Measurements from ENCODE around the gene VOPP1.

Gene VOPP1

DNA sequence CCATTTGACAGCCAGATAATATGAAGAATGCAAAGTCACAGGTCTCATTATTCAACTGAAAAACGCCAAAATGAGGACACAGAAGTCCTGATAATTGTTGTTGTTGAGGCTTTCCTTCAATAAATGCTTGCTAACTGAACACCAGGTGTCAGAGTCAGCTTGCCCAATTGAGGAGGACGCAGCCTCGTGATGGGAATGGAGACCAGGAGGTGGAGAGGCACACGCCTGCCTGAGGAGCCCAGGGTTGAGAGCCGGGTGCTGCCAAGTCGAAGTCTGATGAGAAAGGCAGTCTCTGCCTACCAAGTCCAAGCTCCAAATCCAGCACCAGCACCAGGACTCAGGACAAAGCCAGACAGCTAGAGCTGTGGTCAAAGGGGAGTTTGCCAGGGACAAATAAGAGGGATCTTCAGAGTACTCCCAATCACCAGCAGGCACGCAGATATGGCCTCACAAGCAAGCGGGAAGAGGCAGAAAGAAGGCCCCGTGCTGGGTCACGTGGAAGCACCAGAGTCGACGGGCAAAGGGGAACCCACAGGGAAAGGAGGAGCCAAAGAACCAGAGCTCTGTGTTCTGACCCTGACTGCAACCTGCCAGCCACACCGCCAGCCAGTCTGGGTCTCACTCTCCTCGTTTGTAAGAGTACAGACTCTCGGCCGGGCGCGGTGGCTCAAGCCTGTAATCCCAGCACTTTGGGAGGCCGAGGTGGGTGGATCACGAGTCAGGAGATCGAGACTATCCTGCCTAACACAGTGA lies 47.6 kb downstream of the VOPP1 start:
- no peak overlapping the region for H3K4me3 ChIP-seq (ENCODE audit: low read depth, low read length)
- no peak for DNase-seq (ENCODE audit: low read depth)
- TF ChIP-seq, protein P1, sequence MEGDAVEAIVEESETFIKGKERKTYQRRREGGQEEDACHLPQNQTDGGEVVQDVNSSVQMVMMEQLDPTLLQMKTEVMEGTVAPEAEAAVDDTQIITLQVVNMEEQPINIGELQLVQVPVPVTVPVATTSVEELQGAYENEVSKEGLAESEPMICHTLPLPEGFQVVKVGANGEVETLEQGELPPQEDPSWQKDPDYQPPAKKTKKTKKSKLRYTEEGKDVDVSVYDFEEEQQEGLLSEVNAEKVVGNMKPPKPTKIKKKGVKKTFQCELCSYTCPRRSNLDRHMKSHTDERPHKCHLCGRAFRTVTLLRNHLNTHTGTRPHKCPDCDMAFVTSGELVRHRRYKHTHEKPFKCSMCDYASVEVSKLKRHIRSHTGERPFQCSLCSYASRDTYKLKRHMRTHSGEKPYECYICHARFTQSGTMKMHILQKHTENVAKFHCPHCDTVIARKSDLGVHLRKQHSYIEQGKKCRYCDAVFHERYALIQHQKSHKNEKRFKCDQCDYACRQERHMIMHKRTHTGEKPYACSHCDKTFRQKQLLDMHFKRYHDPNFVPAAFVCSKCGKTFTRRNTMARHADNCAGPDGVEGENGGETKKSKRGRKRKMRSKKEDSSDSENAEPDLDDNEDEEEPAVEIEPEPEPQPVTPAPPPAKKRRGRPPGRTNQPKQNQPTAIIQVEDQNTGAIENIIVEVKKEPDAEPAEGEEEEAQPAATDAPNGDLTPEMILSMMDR (IDR thresholded peaks at IDR 0.05; ENCODE audit: control insufficient read depth, extremely low read depth, insufficient read depth): no peak

DNA sequence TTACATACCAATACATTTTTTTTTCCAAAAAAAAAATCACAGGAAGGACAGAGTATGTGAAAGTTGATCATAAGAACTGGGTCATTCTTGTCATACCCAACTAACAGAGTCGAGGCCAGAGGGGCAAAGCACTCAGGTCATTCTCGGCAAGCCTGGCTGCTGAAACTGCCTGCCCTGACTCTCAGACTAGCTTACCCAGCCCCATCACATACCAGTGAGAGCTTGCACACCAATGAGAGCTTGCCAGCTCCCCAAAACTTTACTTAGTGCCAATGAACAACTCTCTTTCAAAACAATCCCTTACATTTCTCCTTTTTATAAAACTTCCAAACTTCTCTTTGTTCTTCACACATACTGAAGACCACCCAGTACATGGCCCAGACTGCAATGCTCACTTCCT lies 48.9 kb downstream of the VOPP1 start:
- TF ChIP-seq, protein P1 (IDR thresholded peaks at IDR 0.05; ENCODE audit: control insufficient read depth, extremely low read depth, insufficient read depth): no peak
- no peak for DNase-seq (ENCODE audit: low read depth)
- no peak overlapping the region for H3K4me3 ChIP-seq (ENCODE audit: low read depth, low read length)

DNA sequence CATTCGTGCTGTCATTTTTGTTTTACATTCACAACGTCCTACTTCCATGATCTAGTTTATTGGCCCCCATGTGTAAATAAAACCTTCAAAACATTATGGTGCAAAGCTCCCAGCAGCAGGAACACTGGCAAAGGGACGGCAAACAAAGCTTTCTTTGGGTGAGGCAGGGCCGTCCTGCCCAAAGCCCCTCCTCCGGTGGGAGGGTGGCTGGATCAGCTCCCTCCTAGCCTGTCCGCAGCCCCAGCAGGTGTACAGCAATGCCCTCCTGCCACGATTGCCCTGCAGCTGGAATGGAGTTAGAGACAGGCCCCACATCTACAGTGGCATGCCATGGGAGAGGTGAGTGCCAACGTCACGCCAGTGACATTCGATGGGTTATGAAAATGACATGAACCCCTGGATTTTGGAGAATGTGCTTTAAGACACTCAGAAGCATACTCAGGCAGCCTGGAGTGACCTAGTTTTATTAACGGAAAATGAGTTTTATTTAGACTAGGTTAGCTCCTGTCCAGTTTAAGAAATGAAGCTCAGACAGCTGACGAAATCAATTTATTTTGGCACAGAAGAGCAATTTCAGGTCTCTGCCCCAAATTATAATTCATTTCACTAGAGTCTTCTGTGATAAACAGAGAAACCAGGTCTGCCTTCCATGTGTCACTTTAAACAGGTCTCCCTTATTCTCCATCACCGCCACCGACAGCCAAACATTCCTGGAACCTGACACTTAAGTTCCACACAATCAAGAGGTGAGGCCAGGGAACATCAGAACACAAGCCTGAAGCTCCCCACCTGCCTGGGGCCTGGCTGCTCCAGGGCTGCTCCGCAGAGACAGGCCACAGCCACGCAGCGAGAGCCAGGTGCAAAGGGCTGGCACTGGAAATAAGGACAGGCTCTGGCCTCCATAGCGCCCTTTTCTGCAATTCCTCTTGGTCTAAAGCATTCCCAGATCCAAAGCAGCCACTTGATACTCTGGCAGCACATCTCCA lies 50.1 kb downstream of the VOPP1 start:
- DNase-seq (ENCODE audit: low read depth): no peak
- TF ChIP-seq, protein P1 (IDR thresholded peaks at IDR 0.05; ENCODE audit: control insufficient read depth, extremely low read depth, insufficient read depth): no peak
- H3K4me3 ChIP-seq (ENCODE audit: low read depth, low read length): no peak overlapping the region

DNA sequence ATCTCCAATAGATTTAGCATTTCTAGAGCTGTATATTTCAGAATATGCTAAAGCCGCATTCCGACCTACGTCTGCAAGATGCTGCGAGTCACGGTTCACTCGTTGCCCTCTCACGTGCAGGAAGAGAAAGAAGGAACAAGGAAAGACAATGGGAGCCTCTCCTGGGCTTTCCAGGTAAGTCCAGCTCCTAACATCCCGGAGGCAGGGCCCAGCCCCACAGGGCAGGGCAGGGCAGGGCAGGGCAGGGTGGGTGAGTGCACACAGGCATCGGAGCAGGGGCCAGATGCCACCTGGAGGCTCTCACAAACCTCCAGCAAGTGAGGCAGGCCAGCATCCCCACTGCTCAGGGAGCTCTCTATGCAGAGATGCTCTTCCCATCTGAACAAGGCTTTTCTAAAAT lies 50.8 kb downstream of the VOPP1 start:
- TF ChIP-seq, protein P1 (IDR thresholded peaks at IDR 0.05; ENCODE audit: control insufficient read depth, extremely low read depth, insufficient read depth): 0 out of 2 replicates have a peak, but pooled peaks have one; percentile 5
- H3K4me3 ChIP-seq (ENCODE audit: low read depth, low read length): no peak overlapping the region
- no peak for DNase-seq (ENCODE audit: low read depth)

DNA sequence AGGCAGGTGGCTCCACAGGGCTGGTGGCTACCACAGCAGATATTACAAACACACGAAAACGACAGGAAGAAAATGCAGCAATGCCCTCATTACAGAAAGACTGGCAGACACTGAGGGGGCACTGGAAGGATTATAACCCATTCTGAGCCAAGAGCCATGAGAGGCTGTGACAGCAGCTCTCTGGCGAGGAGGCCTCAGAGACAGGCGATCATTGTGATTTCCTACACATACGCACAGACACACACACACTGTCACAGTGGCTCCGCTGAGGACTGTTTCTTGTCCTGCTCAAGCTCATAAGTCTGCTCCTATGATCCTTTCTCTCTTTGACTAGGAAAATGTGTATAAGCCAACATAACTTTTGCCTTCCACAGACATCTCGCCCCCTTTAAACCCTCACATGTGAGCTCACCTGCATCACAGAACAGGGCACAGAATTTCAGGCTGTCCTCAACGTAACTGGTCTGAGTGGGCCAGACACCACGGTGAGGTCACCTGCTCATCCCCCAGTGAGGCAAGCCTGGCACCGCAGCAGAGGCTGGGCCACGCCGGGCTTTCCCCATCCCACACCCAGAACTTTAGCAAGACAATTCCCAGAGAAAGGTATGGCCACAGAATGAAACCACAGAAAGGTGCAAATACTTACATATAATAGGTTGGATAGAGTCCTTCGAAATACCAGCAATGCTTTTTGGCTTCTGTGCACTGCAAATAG lies 51.7 kb downstream of the VOPP1 start:
- DNase-seq (ENCODE audit: low read depth): no peak
- no peak overlapping the region for H3K4me3 ChIP-seq (ENCODE audit: low read depth, low read length)
- TF ChIP-seq, protein P1 (IDR thresholded peaks at IDR 0.05; ENCODE audit: control insufficient read depth, extremely low read depth, insufficient read depth): no peak

DNA sequence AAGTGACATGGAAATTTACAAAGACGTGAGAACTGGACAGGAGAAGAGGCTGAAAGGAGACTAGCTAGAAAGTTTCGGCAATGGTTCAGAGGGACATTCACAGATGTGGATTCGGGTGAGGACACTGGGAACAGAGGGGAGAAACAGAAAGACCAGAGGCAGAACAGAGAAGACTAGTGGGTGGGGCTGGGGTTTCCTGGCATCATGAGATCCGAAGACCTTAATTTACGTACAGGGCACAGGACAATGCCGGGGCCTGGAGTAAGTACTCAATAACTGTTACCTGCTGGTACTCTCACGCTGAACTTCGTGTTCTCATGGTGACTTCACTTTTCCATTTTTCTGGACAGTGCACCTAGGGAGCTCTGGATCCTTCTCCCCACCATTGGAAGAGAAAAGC lies 53.5 kb downstream of the VOPP1 start:
- DNase-seq (ENCODE audit: low read depth): no peak
- H3K4me3 ChIP-seq (ENCODE audit: low read depth, low read length): no peak overlapping the region
- TF ChIP-seq, protein P1 (IDR thresholded peaks at IDR 0.05; ENCODE audit: control insufficient read depth, extremely low read depth, insufficient read depth): no peak
